HepG2 (cell line): ENCODE measurements around the gene SLC25A38. TPM values are rescaled to one million over a fixed set of nuclear protein-coding genes. Genes with fewer than 3 reads are reported as not detected.
A peak's percentile ranks its signal among the peaks of the same experiment; 100 is the strongest.

Experiments
- FOSL2 ChIP-seq: sonication (generic); formaldehyde crosslinking; IDR thresholded peaks from 2 replicates; pipeline ENCODE4 v1.4.0; 2020; ENCODE audit warnings: missing genetic modification reagents
- FOXA1 ChIP-seq, 2 experiments: fragments of 450-650 bp in 1 of 2; sonication (generic) in 1 of 2; formaldehyde crosslinking in 1 of 2; IDR thresholded peaks; 2 replicates each; pipeline versions ENCODE4 v1.4.0 to v1.6.1; 2016 to 2020; ENCODE audit warnings: missing genetic modification reagents in 1 of 2
- FOXK2 ChIP-seq: fragments of 450-650 bp; IDR thresholded peaks from 2 replicates; pipeline ENCODE4 v1.6.1; 2016
- GFI1 ChIP-seq: sonication (generic); formaldehyde crosslinking; IDR thresholded peaks from 2 replicates; pipeline ENCODE4 v1.5.0; 2020; ENCODE audit warnings: missing genetic modification reagents, mild to moderate bottlenecking, borderline replicate concordance
- HMGXB4 ChIP-seq, 2 experiments: sonication (generic) in 1 of 2; formaldehyde crosslinking in 1 of 2; IDR thresholded peaks; 2 replicates each; pipeline versions ENCODE4 v1.4.0 to v1.6.1; 2018 to 2020; ENCODE audit warnings: missing genetic modification reagents in 2 of 2, borderline replicate concordance in 1 of 2, low read depth in 1 of 2, mild to moderate bottlenecking in 1 of 2, missing biosample characterization in 1 of 2
- HNRNPL ChIP-seq: fragments of 200-400 bp; formaldehyde crosslinking; IDR thresholded peaks from 2 replicates; pipeline ENCODE4 v1.6.1; 2017; ENCODE audit warnings: mild to moderate bottlenecking, low read depth, low read length
- MLX ChIP-seq: IDR thresholded peaks from 2 replicates; pipeline ENCODE4 v1.6.1; 2016
- SATB2 ChIP-seq: sonication (generic); formaldehyde crosslinking; IDR thresholded peaks from 2 replicates; pipeline ENCODE4 v1.5.0; 2020; ENCODE audit warnings: missing genetic modification reagents
- ZHX2 ChIP-seq, 2 experiments: sonication (generic) in 1 of 2; formaldehyde crosslinking in 1 of 2; IDR thresholded peaks; 2 replicates each; pipeline versions ENCODE4 v1.6.1 to v1.9.0; 2014 to 2022; ENCODE audit warnings: antibody characterized with exemption in 1 of 2, borderline replicate concordance in 1 of 2, inconsistent platforms in 1 of 2, low read depth in 1 of 2, missing genetic modification reagents in 1 of 2
- ZNF451 ChIP-seq: sonication (generic); formaldehyde crosslinking; IDR thresholded peaks from 2 replicates; pipeline ENCODE4 v1.5.0; 2020; ENCODE audit warnings: mild to moderate bottlenecking, missing genetic modification reagents
- ZNF468 ChIP-seq: sonication (generic); formaldehyde crosslinking; IDR thresholded peaks from 2 replicates; pipeline ENCODE4 v1.8.0; 2022; ENCODE audit warnings: mild to moderate bottlenecking, moderate library complexity, missing genetic modification reagents
- ZNF792 ChIP-seq: IDR thresholded peaks from 2 replicates; pipeline ENCODE4 v1.6.1; 2016
- ZNF839 ChIP-seq: sonication (generic); formaldehyde crosslinking; IDR thresholded peaks from 2 replicates; pipeline ENCODE4 v1.4.0; 2020; ENCODE audit warnings: missing genetic modification reagents, mild to moderate bottlenecking, borderline replicate concordance
- ZZZ3 ChIP-seq: sonication (generic); formaldehyde crosslinking; IDR thresholded peaks from 2 replicates; pipeline ENCODE4 v1.4.0; 2020; ENCODE audit warnings: missing genetic modification reagents, mild to moderate bottlenecking, borderline replicate concordance
- polyA plus RNA-seq, 8 experiments: library from polyadenylated mRNA; depleted of rRNA in 3 of 8; stranded (reverse) in 7 of 8; unstranded in 1 of 8; fragments of >200 nt; fragmentation: Illumina TruSeq in 4 of 8; extraction: Trizol in 4 of 8; gene quantifications; 2 replicates each; pipeline versions ENCODE4 v1.2.1 to v1.2.3, GENCODE V29; 2011 to 2016; ENCODE audit warnings: low read depth in 4 of 8, missing spikeins in 1 of 8, mixed read lengths in 1 of 8; ENCODE audit not compliant: insufficient read depth in 1 of 8
- total RNA-seq, 5 experiments: library from RNA; depleted of rRNA; stranded (reverse); fragments of >200 nt; fragmentation: Illumina TruSeq; extraction: Trizol; gene quantifications; 2 replicates each; pipeline ENCODE4 v1.2.3, GENCODE V29; 2016; ENCODE audit warnings: low read depth in 1 of 5

The SLC25A38 gene
- total and polyA plus RNA-seq, 2 of the 13 experiments (the other 11 are each of a cell fraction or from before 2014, with no cell fraction given), result 32.5 to 35.4 TPM

- TF ChIP-seq GFI1 (0 out of 2 replicates have a peak, but pooled peaks have one; percentile 16), ZNF839 (CRISPR knock-in tag) (no peak), ZHX2 (IDR thresholded peaks at IDR 0.05; ENCODE audit: low read depth) (no peak), ZHX2 (CRISPR knock-in tag; IDR thresholded peaks at IDR 0.05; ENCODE audit: borderline replicate concordance) (no peak), HNRNPL (peak; percentile 25; the same call in 1 of the 2 replicates), ZNF792 (CRISPR knock-in tag) (0 out of 2 replicates have a peak, but pooled peaks have one; percentile 33), ZNF451 (CRISPR knock-in tag) (no peak), ZZZ3 (no peak), FOXA1 (IDR thresholded peaks at IDR 0.05) (no peak), FOXA1 (CRISPR knock-in tag; IDR thresholded peaks at IDR 0.05) (0 out of 2 replicates have a peak, but pooled peaks have one; percentile 3), FOSL2 (CRISPR knock-in tag) (peak; percentile 17; the same call in 1 of the 2 replicates), SATB2 (no peak; the same call in 1 of the 2 replicates), MLX (CRISPR knock-in tag) (peak; percentile 27; the same call in 1 of the 2 replicates), ZNF468 (CRISPR knock-in tag) (no peak), FOXK2 (no peak), HMGXB4 (CRISPR knock-in tag; IDR thresholded peaks at IDR 0.05; ENCODE audit: borderline replicate concordance in 1 of 2, low read depth in 1 of 2) (peak in 1 of 2 experiments; percentile 86; a peak in 3 of 4 replicates)
Measured at GRCh38 chr3:39383045-39383880, at the start of gene SLC25A38 (continued).
